Spleen (tissue), 7 donors: ENCODE data around the gene HDAC4.

ENCODE experiments used
- CTCF ChIP-seq, 11 experiments: fragments of 200-600 bp in 7 of 11; fragments of 450-650 bp in 4 of 11; sonication (generic) in 4 of 11; IDR thresholded peaks in 8 of 11; conservative IDR thresholded peaks in 3 of 11; 1 replicate in 7 of 11; 2 replicates in 4 of 11; pipeline versions ENCODE4 v1.4.0 to v1.8.0; 2016 to 2021; ENCODE audit warnings: antibody characterized with exemption in 11 of 11, inconsistent platforms in 4 of 11, mild to moderate bottlenecking in 1 of 11
- POLR2A ChIP-seq, 3 donors: fragments of 450-650 bp; IDR thresholded peaks; one replicate each; pipeline ENCODE4 v1.5.1; 2017; ENCODE audit warnings: antibody characterized with exemption in 3 of 3, mild to moderate bottlenecking in 1 of 3
- POLR2AphosphoS5 ChIP-seq, 3 donors: sonication (generic); formaldehyde crosslinking; IDR thresholded peaks; one replicate each; pipeline ENCODE4 v1.5.1; 2017; ENCODE audit warnings: antibody characterized with exemption in 3 of 3
- donor health status: DM: no; HTN: no; CAD: no; lungs with moderate emphysema.
- donor health status: DM: no; HTN: no; CAD: no.
- donor health status: DM: no; HTN: no; CAD: no.

- TF ChIP-seq POLR2AphosphoS5 (IDR thresholded peaks at IDR 0.05) (peak in 1 of 3 donors; percentile 50), CTCF (IDR thresholded peaks at IDR 0.05 in 8 of 11, conservative IDR thresholded peaks at IDR 0.05 in 3 of 11) (no peak), POLR2A (IDR thresholded peaks at IDR 0.05) (no peak)
Measured at GRCh38 chr2:239117831-239118230, 283.0 kb downstream of the HDAC4 start.
